Activated naive CD8-positive, alpha-beta T cell treated with anti-CD3 and anti-CD28 coated beads for 36 hours (primary cell): ENCODE results near the gene VWCE. TPM values are rescaled to one million over a fixed set of nuclear protein-coding genes. Genes with fewer than 3 reads are reported as not detected.

Experiments
- DNase-seq: peaks from one replicate; pipeline ENCODE4 v3.0.0; 2021
- H3K27ac Mint-ChIP-seq: one replicate; pipeline ENCODE4 v1.8.0; 2022; ENCODE audit warnings: mild to moderate bottlenecking, moderate library complexity, mixed read lengths
- H3K27me3 Mint-ChIP-seq: one replicate; pipeline ENCODE4 v1.8.0; 2022; ENCODE audit warnings: mild to moderate bottlenecking, mixed read lengths
- H3K36me3 Mint-ChIP-seq: one replicate; pipeline ENCODE4 v1.8.0; 2021; ENCODE audit warnings: mild to moderate bottlenecking, mixed read lengths
- H3K4me1 Mint-ChIP-seq: one replicate; pipeline ENCODE4 v1.8.0; 2021; ENCODE audit warnings: mixed read lengths
- H3K4me3 Mint-ChIP-seq: one replicate; pipeline ENCODE4 v1.8.0; 2022; ENCODE audit warnings: mild to moderate bottlenecking, moderate library complexity, mixed read lengths
- H3K9me3 Mint-ChIP-seq: one replicate; pipeline ENCODE4 v1.8.0; 2022; ENCODE audit warnings: mixed read lengths
- total RNA-seq, 2 experiments: library from RNA; stranded (reverse); gene quantifications; one replicate each; pipeline ENCODE4 v1.2.3, GENCODE V29; 2021

The VWCE gene
- total RNA-seq, 2 experiments from 2014 or later = 18.3 to 19.8 TPM

DNA sequence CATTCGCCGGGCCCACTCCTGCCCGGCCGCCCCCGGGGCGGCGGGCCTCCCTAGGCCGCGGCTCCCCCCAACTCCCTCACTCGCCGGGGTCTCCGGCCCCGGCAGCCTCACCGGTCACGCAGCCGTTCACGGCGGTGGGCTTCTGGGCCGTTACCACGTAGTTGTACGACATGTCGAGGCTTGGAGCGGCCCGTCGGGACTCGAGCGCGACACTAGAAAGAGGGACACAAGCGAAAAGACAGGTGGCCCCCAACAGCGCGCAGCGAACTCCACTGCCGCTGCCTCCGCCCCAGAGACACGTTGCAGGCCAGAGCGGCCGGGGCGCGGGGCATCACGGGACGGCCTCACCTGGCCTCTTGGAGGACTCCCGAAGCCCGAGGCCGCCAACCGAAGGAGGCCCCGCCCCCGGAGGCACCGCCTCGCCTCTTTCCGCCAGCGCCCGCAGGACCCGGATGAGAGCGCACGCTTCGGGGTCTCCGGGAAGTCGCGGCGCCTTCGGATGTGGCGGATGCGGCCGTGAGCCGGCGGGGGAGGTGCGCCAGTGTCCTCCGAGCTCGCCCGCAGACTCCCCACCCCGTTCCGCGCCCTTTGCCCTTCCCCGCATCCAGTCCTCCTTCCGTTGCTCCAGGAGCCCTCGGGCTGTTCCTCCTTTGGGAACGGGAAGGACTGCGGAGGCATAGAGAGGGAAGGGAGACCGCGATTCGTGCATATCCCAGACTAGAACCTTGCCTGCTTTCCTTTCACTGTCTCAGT lies 37.9 kb upstream of the VWCE start, which contains the start of the genes DDB1 and TKFC:
TSS of gene DDB1 (minus strand) at position 309 of the 753 bp plus-strand sequence. CDS start at position 172, 137 bp downstream.
TSS of gene TKFC (plus strand) at position 432 of the 753 bp plus-strand sequence. CDS start 1,501 bp downstream, outside the sequence.
- Mint-ChIP-seq H3K27me3 (no peaks in the 10 kb centered on the region), H3K36me3 (peaks cover 38% of the 10 kb centered on the region), H3K4me1 (peaks cover 58% of the 10 kb centered on the region), H3K4me3 (peak within 1 kb of the TSS; percentile 95), H3K9me3 (no peaks in the 10 kb centered on the region), H3K27ac (peak within 1 kb of the TSS; percentile 99)
- peak; percentile 100 for DNase-seq

DNA sequence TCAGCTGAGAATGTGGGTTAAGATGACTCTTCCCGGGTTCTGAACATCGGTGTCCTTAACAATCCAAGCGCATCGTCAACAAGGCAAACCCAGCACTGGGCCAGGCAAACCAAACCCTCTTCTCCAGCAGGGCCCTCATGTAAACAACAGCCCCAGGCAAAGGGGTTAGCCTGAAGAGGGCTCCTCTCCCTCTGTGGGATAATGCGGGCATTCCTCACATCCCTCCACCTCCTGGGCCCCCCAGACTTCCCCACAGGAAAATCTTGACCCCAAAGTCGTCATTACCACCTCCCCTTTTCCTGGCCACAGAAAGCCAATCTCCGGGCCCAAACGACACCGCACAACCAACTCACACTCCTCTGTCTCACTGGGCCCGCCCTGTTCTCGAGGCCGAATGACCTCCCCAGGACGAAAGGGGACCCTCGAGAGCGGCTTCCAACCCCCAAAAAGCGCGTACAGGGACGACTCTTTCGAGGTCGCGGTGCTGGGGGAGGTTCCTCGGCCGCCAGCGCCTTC lies 37.2 kb upstream of the VWCE start:
- H3K36me3 Mint-ChIP-seq = peaks cover 43% of the 10 kb centered on the region
- no peak for DNase-seq
- H3K4me3 Mint-ChIP-seq = peak overlapping the region; percentile 95
- peak overlapping the region; percentile 99 for H3K27ac Mint-ChIP-seq
- H3K27me3 Mint-ChIP-seq = no peaks in the 10 kb centered on the region
- no peaks in the 10 kb centered on the region for H3K9me3 Mint-ChIP-seq
- peaks cover 64% of the 10 kb centered on the region for H3K4me1 Mint-ChIP-seq

DNA sequence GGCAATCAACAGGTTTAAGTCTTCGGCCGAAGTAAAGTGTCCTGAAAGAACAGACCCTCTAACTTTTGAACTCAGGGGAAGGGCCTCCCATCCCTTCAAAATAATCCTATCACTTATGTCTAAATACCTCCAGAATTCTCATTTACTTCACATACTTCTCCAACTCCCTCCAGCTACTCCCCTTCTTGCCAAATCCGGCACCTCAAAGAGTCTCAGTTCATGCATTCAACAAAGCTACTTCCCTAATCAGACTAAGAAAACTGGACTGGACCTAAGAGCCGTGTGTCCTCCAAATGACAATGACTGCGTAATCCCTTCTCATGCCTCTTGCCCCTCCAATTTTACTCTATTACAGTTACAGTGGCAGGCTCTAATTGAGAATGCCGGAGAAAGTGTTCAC lies 36.5 kb upstream of the VWCE start:
- H3K27ac Mint-ChIP-seq = peak overlapping the region; percentile 99
- H3K36me3 Mint-ChIP-seq = peaks cover 43% of the 10 kb centered on the region
- no peak for DNase-seq
- no peaks in the 10 kb centered on the region for H3K9me3 Mint-ChIP-seq
- peak overlapping the region; percentile 95 for H3K4me3 Mint-ChIP-seq
- peaks cover 60% of the 10 kb centered on the region for H3K4me1 Mint-ChIP-seq
- no peaks in the 10 kb centered on the region for H3K27me3 Mint-ChIP-seq

DNA sequence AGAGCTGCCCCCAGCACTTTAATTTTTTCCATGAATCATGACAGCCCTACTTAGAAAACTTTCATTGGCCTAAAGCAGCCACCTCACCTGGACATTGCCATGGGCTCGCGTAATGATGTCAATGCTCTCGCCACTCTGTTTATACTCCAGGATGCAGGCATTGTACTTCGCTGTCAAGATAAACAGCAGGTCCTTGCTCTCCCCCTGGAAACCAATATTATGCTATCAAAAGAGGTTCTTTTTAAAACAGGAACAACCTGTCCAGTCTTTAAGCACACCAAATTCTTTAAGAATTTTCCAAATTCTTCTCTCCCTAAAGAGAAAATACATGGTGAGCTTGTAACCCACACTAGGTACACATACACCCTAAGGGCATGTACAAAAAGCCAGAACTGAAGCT lies 34.8 kb upstream of the VWCE start:
- H3K4me1 Mint-ChIP-seq = peaks cover 56% of the 10 kb centered on the region
- no peak overlapping the region for H3K27ac Mint-ChIP-seq
- no peaks in the 10 kb centered on the region for H3K9me3 Mint-ChIP-seq
- no peaks in the 10 kb centered on the region for H3K27me3 Mint-ChIP-seq
- H3K4me3 Mint-ChIP-seq = no peak overlapping the region
- peaks cover 49% of the 10 kb centered on the region for H3K36me3 Mint-ChIP-seq
- no peak for DNase-seq

DNA sequence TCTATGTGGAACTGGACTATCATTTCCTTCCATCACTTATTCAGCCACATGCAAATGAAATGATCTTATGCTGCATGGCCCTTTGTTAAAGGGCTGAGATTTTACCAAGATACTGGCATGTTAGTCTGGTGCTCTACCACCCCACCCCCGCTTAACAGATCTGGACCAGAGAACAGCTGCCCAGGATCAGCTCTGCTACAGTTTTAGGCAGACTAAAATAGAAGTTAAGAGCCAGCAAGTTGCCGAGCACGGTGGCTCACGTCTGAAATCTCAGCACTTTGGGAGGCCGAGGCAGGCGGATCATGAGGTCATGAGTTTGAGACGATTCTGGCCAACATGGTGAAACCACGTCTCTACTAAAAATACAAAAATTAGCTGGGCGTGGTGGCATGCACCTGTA lies 33.2 kb upstream of the VWCE start:
- H3K36me3 Mint-ChIP-seq = peaks cover 55% of the 10 kb centered on the region
- no peaks in the 10 kb centered on the region for H3K9me3 Mint-ChIP-seq
- DNase-seq = no peak
- H3K4me3 Mint-ChIP-seq = no peak overlapping the region
- no peaks in the 10 kb centered on the region for H3K27me3 Mint-ChIP-seq
- H3K27ac Mint-ChIP-seq = no peak overlapping the region
- peaks cover 44% of the 10 kb centered on the region for H3K4me1 Mint-ChIP-seq

DNA sequence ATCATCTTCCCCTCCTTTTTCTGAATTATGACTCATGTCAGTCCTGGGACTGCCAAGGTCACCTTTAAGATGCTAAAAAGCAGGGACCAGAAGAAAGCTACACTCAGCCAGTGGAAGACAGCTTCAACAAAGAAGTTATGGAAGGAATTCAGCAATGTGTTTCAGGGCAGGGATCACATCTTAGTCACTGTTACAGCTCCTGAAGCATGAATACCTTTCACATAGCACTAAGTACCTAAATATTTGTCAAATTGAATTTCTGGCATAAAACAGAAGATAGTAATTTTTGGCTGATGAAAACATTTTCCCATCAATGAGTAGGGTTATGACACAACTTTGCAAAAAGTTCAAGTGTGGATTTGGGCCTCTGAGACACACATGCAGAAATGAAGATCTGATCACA lies 32.6 kb upstream of the VWCE start:
- Mint-ChIP-seq H3K4me3 (no peak overlapping the region), H3K9me3 (no peaks in the 10 kb centered on the region), H3K4me1 (peaks cover 42% of the 10 kb centered on the region), H3K27me3 (no peaks in the 10 kb centered on the region), H3K27ac (no peak overlapping the region), H3K36me3 (peaks cover 58% of the 10 kb centered on the region)
- DNase-seq = no peak

DNA sequence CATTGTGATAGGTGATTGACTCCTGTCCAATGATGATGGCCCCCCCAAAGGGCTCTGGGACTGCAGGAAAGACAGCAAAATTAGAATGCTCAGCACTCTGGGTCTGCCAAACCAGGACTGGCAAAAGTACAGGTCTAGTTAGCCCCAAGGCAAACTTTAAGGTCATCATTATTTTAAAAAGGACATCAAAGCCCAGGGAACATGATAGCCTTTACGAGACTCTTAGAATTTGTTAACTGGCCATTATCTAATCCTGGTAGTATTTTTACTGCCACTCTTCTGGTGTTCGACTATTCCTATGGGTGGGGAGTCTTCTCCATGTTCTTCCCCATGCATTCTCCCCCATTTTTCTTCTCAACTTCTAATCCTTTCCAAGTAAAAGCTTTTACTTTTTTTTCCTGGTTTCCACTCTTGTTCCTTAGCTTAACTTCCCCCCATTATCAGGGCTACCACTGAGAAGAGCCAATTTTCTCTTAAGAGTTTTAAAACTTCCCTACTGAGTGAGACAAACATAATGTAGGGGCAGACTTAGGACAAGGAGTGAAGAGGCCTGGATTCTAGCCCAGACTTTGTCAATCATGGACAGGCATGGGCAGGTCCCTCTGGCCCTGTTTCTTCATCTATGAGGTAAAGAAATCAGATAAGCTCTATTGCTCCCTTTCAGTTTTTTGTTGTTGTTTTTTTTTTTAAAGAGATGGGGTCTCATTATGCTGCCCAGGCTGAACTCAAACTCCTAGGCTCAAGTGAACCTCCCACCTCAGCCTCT lies 30.7 kb upstream of the VWCE start:
- no peaks in the 10 kb centered on the region for H3K9me3 Mint-ChIP-seq
- H3K4me1 Mint-ChIP-seq = peaks cover 29% of the 10 kb centered on the region
- H3K4me3 Mint-ChIP-seq = no peak overlapping the region
- H3K27ac Mint-ChIP-seq = no peak overlapping the region
- H3K36me3 Mint-ChIP-seq = peaks cover 47% of the 10 kb centered on the region
- DNase-seq = no peak
- no peaks in the 10 kb centered on the region for H3K27me3 Mint-ChIP-seq

DNA sequence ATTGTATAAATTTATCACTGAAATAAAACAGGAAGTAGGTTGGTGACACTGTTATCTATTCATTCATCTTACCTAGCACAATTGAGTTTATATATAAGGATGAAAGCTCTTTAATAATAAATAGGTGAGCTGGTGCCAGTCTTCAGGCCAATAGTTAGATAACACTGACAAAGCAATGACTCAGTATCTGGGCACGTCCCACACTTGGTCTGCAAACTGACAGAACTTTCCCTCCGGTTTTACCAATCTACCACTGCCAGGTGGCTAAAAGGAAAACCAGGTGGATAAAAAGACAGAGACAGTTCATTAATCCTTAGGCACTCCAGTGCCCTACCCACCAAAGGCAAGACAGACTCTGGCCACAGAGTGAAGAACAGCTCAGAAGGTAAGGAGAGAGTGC lies 20.1 kb upstream of the VWCE start:
- Mint-ChIP-seq H3K9me3 (no peaks in the 10 kb centered on the region), H3K36me3 (peaks cover 12% of the 10 kb centered on the region), H3K27me3 (no peaks in the 10 kb centered on the region), H3K27ac (no peak overlapping the region), H3K4me3 (no peak overlapping the region), H3K4me1 (no peaks in the 10 kb centered on the region)
- DNase-seq = no peak

DNA sequence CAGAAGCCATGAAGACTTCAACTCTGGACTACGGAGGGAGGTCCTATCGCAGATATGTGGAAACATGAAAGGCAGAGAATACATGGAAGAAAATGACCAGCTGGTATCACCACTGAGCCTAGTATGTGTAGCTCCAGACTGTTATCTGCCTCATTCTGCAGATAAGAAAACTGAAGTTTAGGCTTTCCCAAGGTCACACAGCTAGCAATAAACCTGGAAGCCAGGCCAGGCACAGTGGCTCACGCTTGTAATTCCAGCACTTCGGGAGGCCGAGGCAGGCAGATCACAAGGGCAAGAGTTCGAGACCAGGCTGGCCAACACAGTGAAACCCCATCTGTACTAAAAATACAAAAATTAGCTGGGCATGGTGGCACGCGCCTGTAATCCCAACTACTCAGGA lies 15.6 kb upstream of the VWCE start:
- Mint-ChIP-seq H3K27me3 (no peaks in the 10 kb centered on the region), H3K4me3 (no peak overlapping the region), H3K36me3 (peaks cover 7% of the 10 kb centered on the region), H3K9me3 (no peaks in the 10 kb centered on the region), H3K4me1 (no peaks in the 10 kb centered on the region), H3K27ac (no peak overlapping the region)
- DNase-seq = no peak

DNA sequence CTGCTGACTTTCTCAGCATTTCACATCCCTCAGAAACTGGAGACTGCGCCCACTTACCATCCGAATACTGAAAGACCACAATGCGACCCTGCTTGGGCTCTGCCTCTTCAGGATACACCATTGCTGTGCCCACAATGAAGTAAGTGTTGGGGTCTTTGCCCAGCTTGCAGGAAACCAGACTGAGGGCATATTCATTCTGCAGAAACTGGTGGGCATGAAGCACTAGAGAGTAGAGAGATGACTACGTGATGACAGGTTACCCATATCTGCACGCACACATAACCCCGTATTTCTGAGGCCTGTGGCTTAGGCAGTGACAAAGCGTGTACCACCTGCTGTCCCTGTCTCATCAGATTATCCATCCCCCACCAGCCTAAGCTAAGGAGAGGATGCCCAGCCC lies 14.6 kb upstream of the VWCE start:
- H3K27me3 Mint-ChIP-seq = no peaks in the 10 kb centered on the region
- DNase-seq = no peak
- H3K4me1 Mint-ChIP-seq = no peaks in the 10 kb centered on the region
- no peak overlapping the region for H3K27ac Mint-ChIP-seq
- peaks cover 7% of the 10 kb centered on the region for H3K36me3 Mint-ChIP-seq
- no peaks in the 10 kb centered on the region for H3K9me3 Mint-ChIP-seq
- no peak overlapping the region for H3K4me3 Mint-ChIP-seq

DNA sequence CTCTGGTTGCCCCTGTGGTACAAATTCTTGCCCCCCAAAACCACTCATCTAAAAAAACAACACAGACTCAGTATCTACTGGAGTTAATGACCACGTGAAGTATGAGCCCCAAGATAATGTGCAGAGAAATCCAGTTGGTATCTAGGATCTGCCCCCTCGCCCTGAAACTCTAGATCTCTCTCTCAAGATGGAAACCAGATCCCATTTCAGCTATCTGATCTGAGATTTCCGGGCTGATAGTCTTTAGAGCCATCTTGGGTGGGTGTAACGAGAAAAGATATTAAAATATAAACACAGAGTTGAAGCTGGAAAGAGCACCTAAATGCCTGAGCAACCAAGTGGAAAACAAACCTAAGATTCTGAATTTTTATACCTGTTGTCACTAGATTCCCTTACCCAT lies 14.0 kb upstream of the VWCE start:
- Mint-ChIP-seq H3K4me1 (no peaks in the 10 kb centered on the region), H3K4me3 (no peak overlapping the region), H3K9me3 (no peaks in the 10 kb centered on the region), H3K27ac (no peak overlapping the region), H3K36me3 (peaks cover 7% of the 10 kb centered on the region), H3K27me3 (no peaks in the 10 kb centered on the region)
- DNase-seq = no peak

DNA sequence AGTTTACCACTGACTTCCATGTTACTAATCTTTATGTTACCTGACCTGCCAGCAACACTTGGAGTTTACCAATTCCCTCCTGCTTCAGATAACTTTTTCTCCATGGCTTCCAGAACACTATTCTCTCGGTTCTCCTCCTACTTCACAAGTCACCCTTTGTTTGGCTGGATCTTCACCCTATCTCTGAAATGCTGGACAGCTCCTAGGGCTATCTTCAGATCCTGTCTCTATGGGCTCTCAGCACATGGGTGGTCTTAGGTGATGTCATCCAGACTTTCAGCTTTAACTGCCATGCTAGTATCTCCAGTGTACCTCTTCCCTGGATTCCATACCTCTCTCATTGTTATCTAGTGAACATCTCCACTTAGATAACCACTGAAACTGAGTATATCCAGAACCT lies 12.2 kb upstream of the VWCE start:
- peaks cover 7% of the 10 kb centered on the region for H3K36me3 Mint-ChIP-seq
- no peaks in the 10 kb centered on the region for H3K4me1 Mint-ChIP-seq
- no peaks in the 10 kb centered on the region for H3K27me3 Mint-ChIP-seq
- no peak overlapping the region for H3K27ac Mint-ChIP-seq
- H3K4me3 Mint-ChIP-seq = no peak overlapping the region
- DNase-seq = no peak
- H3K9me3 Mint-ChIP-seq = no peaks in the 10 kb centered on the region

DNA sequence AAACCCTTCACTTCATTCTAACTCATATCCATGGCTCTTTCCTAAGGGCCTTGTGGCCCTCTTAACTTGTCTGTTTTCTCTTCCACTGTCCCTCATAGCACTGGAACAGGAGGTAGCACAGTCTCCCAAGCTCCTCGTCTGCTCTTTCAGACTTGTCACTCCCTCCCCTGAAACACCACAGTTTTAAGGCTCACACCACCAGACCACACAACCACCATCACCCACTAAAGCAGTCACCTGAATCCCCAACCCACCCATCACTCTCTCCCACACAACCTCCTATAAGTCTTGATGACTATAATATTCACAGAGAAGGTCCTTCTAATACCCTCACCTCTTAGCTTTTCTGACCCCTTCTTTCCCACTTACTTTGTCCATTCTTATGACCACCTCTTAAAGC lies 11.1 kb upstream of the VWCE start:
- Mint-ChIP-seq H3K27ac (no peak overlapping the region), H3K9me3 (no peaks in the 10 kb centered on the region), H3K4me3 (no peak overlapping the region), H3K4me1 (no peaks in the 10 kb centered on the region), H3K36me3 (peaks cover 13% of the 10 kb centered on the region), H3K27me3 (no peaks in the 10 kb centered on the region)
- no peak for DNase-seq

DNA sequence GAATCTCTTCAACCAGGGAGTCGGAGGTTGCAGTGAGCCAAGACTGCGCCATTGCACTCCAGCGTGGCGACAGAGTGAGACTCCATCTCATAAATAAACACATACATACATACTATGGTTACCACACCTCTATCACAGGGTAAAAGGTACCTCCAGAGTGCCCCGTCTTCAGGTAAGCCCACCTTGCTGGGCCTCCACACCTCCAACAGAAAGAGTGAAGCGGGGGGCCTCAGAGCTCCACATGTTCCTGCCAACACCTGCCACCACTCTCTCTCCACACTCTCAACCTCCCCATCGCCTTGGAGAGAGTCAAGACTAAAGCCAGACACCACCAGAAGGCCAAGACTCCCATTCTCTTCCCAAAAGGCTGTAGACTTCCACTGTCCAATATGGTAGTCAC lies 10.3 kb upstream of the VWCE start:
- Mint-ChIP-seq H3K36me3 (peaks cover 18% of the 10 kb centered on the region), H3K4me3 (no peak overlapping the region), H3K27me3 (no peaks in the 10 kb centered on the region), H3K4me1 (peaks cover 3% of the 10 kb centered on the region), H3K9me3 (no peaks in the 10 kb centered on the region), H3K27ac (no peak overlapping the region)
- DNase-seq = no peak

DNA sequence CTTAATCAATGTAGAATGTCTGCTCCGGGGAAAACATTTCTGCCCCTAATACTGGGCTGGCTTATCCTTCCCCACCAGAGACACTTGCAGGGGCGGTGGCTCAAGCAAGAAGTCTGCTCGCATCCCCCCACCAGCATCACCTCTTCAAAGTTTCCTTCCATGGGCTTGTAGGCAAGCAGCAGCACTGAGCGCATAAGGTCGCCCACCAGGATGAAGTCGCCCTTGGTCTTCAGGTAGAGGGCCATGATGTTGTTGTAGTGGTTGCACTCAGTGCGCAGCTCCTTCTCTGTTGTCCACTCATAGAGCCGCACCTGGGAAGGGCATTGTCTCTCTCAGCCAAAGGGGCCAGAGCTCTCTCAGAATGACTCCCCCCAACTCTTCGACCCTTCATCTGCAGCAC lies 8.6 kb upstream of the VWCE start:
- DNase-seq = no peak
- Mint-ChIP-seq H3K9me3 (no peaks in the 10 kb centered on the region), H3K36me3 (peaks cover 24% of the 10 kb centered on the region)

More for the DNA sequence above, 8.6 kb upstream of the VWCE start:
- Mint-ChIP-seq H3K27me3 (no peaks in the 10 kb centered on the region), H3K4me3 (no peak overlapping the region), H3K4me1 (peaks cover 12% of the 10 kb centered on the region), H3K27ac (no peak overlapping the region)
